IPS DF 19.7 (cell line): ENCODE results near the gene FMN2.

Experiments
- DNase-seq: peaks from one replicate; pipeline ENCODE4 v3.0.0-alpha.2; 2013; ENCODE audit warnings: low read depth, low spot score

Gene FMN2

DNA sequence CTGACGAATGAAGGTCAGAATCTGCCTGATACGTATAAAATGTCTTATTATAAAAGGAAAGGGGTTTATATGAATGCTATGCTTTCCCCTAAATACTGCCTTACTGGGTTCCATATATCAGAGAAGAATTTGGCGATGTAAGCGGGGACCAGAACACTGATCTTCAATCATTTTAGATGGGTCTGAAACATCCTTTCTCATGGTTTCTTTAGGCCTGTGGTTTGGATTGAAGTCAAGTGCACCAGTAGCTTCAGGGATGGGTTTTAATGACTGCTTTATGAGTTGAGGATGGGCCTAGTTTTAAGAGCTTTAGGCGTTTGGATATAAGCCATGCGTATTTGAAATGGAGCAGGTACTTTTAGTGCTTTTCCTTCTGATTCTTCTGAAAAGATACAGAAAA lies 6.9 kb downstream of the FMN2 start:
- DNase-seq: no peak

DNA sequence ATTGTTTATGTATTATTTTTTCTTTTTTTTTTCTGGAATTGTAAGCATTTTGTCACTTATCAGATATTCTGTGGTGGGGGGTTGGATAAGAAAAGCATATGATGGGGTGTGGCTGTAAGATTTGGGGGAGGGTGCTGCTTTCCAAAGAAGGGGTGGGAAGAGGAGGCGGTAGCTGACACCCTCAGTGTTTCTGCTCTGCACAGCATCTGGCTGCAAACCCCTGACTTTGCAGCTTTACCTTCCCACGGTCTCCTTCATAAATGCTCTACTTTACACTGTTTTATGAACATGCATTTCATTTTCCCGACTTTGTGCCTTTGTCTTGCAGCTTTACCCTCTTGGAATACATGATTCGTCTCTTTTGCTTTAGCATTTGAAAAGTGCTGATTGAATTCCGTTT lies 7.6 kb downstream of the FMN2 start:
- no peak for DNase-seq

DNA sequence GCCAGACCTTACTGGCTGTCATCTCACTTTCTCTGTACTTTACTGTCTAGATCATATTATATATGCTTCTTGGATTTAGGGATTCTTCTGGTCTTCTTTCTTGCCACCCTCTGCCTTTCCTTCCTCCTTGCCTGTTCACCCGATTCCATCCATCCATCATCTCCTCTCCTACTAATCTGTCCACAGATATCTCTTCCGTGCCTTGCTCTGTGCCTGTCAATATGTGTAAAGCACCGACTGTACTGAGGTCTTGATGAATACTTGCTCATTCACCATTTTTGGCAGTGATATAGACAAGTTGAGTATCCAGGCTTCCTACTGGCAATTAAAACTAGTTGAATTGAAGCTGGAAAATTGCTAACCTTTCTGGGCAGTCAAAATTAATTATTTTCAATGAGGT lies 8.1 kb downstream of the FMN2 start:
- no peak for DNase-seq

DNA sequence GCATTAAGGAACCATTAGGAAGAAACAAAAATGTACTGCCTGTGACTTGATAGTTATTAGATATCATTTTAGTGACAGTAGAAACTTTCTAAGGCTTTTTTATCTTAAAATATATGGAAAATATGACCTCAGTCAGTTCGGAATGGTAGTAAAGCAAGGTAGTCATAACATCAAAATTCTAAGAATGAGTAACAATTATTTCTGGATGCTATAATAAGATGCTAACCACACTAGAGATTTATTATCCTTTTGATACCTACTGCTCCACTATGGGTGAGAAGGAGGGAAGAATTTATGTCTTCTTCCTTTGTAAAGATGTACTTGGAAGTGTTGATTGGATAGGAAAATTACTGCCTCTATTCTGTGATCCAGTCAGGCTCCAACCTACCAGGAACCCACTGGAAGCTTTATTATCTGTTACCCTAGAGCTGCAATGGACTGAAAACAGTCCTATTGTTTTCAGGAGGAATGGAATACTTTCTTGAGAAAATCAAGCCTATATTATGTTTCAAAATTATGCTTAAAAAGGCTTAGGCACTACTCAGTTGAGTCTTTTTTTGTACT lies 8.8 kb downstream of the FMN2 start:
- no peak for DNase-seq

DNA sequence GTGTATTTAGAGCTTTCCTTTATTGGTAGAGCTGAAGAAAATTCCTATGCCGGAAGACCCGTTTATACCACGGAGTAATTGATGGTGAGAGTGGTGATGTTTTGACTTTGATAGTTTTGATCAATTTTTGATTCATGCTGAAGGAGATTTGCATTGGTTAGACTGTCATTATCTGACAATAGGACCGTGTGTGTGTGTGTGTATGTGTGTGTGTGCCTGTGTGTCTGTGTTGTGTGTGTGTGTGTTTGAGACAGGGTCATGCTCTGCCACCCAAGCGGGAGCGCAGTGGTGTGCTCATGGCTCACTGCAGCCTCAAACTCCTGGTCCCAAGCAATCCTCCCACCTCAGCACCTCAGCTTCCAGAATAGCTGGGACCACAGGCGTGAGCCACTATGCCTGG lies 9.6 kb downstream of the FMN2 start:
- no peak for DNase-seq

DNA sequence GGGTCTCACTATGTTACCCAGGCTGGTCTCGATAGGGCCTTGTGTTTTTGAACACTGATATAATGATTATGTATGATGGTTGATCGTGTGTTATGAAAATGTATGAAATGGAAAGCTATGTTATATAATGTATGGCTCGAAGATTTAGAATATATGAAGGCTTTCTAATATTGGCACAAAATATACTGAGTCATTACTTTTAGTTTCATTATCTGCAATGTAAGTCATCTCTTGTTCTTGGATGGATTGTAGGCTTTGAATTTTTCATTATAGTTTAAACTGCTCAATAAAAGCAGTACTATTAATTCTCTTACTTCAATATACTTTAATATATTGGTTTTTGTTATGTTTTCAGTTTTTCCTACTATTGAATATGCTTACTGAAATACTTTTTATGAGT lies 10.1 kb downstream of the FMN2 start:
- DNase-seq: no peak

DNA sequence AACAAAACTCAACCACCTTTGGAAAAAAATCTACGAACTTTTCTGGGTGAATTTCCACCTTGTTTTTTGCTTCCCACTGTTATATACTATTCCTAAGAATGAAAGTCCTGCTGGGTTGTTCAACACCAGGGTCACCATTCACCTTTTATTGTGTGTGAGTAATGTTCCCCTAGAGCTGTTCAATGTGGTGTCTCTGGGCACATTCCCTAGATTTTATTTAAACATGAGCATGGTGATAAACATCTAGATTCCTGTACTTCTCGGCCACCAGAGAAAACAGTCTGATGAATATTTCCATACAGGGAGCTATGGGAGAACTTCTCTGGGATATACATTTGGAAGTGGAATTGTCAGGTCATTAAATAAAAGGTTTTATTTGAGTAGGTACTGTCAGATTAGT lies 13.0 kb downstream of the FMN2 start:
- DNase-seq: no peak

DNA sequence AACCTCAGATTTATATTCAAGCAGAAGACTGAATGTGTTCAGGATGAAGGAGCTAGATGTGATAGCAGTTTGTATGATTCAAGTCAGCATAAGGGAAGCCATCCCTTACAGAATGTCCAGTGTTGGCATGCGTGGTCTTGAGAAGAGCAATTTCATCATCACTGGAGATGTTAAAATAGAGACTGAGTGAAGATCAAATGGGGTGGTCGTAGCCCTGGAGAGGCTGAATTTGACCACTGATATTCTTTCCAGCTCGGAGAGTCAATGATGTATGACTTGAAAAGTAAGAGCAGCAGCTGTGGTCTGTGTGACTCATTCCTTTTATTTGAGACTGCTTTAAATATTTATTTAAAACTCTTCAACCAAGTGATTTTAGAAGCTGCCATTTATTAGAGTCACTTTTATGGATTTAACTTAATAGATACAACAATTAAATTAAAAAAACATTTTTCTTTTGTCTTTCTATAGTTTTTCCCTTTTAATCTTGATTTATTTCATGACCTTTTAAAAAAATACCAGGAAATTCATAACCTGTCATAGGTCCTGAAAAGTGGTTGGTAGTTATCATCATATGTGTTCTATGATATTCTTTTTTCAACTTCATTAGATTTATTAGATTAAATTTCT lies 15.5 kb downstream of the FMN2 start:
- DNase-seq: no peak

DNA sequence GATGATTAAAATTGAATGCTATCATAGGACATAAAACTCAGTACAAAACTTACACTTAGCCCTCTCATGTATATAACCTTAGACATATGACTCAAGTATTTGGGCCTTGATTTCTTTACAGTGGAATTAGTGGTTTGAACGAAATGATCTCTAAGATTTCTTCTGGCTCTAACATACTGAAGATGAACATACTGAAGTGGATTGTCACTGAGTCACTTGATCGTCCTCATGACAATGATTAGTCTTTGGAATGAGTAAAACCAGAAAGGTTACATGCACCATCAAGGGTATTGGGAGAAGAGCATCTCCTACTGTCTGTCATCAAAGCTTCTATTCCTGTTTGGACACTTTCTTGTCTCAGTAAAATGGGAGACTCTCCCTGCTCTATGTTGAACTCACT lies 17.4 kb downstream of the FMN2 start:
- no peak for DNase-seq

DNA sequence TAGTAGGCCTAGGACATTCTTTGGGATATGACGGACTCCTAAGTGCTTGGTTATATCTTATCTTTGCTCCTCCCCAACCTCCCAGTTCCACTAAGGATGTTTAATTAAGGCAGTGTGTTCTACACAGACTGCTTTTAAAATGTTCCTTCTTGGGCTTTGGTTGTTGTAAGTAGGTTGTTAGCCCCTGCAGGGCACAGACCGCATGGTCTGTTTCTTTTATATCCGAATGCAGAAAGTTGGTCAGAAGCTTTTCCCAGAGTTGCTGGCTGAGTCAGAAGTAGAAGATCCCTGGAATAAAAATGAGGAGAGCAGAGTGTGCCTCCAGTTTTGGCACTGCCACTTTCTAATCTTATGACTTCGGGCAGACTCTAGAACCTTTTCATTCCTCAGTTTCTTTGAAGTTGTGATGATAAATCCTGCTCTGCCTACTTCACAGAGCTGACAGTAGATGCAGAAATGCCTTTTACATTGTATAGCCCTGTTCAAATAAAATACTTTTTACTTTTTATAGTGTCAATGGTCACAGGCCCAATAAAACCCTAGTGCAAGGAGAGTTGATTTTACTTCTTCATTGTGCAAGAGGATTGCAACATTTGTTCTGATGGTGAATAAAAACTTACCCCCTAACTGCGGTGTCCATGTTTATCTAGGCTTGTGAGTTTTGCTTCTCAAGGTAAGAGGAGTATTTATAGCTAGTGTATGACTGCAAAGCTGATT lies 18.4 kb downstream of the FMN2 start:
- DNase-seq: no peak

DNA sequence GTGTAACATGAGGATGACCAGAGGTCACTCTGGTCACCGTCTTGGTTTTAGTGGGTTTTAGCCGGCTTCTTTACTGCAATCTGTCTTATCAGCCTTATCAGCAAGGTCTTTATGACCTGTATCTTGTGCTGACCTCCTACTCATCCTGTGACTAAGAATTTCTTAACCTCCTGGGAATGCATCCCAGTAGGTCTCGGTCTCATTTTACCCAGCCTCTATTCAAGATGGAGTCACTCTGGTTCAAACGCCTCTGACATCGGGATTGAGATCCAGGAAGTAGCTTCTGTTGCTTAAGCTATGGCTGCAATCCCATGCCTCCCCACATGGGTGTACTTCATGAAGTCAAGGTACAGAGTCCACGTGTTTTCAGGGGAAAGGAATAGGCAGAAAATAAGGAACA lies 19.9 kb downstream of the FMN2 start:
- no peak for DNase-seq

DNA sequence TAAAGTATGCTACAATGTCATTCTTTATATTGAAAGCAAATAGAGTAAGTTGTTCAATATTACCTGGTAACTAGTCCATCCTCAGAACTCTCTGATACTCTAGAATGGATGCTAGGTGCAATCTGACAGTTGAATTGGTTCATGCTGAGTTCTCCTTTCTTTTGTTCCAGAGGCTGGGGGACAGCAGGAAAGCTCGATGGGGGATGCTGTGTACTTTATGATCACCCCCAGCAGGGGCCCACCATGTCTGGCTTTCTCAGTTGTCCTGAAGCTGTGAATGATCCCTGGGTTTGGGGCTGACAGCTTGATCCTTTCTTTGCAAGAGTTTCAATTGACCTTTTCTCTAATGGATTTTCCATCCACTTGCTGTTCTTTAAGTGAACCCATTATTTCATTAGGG lies 22.5 kb downstream of the FMN2 start:
- no peak for DNase-seq

DNA sequence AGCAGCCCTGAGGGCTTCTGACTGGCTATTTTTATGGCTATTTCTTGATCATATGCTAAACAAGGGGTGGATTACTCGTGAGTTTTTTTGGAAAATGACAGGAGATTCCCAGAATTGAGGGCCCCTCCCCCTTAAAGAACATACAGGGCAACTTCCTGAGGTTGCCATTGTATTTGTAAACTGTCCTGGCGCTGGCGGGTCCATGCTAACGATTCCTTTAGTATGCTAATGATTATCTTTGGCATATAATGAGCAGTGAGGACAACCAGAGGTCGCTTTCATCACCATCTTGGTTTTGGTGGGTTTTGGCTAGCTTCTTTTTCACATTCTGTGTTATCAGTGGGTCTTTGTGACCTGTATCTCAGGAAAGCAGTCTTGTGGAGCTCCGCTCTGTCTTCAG lies 24.1 kb downstream of the FMN2 start:
- DNase-seq: no peak

DNA sequence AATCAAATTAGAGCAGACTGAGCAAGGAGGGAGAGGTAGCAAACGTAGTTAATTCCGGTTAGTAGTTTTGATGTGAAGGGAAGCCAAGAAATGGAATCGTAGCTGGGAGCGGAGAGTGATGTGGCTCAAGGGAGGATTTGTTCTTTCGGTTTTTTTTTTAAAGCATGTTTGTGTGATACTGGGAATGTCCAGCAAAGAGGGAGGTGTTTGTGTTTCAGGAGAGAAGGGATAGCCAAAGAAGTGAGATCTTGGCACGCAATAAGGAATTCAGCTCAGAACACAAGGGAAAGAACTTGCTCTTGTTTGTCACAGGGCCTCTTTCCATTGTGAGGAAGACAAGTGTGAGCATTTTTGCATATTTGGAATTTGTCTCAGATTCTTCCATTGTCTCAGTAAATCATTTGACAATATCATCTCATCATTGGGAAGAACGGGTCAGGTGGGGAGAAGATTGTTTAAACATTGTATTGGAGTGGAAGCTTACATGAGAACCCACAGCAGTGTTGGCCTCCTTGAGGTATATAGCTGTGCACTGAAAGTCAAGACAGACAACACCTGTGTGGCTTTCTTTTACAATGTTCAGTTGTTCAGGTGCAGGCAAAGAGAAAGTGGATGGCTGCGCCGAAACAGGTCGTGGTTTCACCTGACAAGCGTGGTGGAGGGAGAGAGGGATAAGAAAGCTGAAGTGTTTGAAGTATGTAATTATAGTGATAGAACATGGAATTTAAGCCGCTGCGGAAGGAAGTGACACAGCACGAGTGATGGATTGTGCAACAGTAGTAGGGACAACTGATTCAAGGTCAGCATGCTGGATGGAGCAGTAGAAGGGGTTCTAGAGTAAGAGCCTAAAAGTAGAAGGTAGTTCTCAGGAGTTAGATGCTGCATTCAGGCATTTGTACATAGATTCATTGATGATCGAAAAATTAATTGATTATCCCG lies 25.4 kb downstream of the FMN2 start:
- no peak for DNase-seq

DNA sequence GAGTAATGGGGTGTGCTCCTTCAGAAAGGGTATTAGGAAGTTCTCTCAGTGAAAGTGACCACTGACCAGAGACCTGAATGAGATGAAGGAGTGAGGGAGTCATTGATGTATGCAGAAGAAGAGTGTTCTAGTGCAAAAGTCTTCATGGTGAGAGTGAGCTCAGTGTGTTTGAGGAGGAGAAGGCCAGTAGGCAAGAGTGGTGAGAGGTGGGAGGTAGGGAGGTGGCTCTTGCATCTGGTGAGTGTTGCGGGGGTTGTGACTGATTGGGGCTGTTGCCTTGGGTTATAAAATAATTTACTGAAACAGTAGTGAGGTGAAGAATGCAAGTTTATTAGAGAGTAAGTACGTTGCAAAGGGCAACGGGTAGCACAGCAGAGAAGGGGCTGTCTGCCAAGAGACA lies 26.2 kb downstream of the FMN2 start:
- DNase-seq: no peak

DNA sequence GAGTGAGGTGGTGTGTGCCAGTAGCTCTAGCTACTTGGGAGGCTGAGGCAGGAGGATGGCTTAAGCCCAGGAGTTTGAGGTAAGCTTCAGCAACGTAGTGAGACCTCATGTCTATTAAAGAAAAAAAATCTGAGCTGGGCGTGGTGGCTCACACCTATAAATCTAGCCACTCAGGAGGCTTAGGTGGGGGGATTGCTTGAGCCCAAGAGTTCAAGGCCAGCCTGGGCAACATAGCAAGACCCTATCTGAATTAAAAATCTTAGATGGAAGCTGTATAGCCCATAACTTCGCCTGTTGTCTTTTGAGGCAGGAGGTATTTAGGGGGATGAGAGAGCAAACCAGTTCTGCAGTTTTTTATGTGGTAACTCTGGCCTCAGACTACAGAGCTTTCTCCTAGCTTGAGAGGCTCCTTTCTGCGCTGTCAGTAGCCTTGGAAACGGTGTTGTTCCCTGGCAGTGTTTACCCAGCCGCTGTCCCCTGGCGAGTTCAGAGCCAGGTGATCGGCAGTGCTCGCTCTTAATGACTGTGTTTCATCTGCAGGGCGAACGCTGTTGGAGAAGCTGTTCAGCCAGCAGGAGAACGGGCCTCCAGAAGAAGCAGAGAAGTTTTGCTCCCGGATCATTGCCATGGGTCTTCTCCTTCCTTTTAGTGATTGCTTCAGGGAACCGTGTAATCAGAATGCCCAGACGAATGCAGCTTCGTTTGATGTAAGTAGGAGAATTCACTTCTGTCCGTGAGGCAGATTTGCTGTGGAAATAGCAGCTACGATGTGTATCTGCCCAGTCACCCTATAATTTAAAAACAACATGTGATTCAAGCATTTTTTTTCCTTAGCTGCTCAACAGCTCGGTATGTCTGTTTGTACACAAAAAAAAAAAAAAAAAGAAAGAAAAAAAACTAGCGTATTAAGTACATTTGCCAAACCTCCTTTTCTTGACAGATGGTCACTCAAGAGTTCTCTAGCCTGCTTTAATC lies 31.2 kb downstream of the FMN2 start:
- no peak for DNase-seq

DNA sequence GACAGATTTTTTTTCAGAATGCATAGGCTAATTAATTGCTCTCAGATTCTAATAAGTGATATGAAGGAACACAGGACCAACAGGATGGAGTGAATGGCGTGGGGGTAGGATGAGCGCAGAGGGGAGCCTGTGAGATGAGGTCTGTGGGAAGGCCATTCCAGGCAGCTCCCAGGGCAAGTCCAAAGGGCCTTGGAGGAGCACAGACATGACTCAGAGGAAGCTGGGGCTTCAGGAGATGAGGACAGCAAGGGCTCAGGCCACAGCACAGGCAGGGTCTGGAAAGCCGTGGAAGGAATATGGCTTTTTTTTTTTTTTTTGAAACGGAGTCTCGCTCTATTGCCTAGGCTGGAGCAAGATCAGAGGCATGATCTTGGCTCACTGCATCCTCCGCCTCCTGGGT lies 35.1 kb downstream of the FMN2 start:
- no peak for DNase-seq

DNA sequence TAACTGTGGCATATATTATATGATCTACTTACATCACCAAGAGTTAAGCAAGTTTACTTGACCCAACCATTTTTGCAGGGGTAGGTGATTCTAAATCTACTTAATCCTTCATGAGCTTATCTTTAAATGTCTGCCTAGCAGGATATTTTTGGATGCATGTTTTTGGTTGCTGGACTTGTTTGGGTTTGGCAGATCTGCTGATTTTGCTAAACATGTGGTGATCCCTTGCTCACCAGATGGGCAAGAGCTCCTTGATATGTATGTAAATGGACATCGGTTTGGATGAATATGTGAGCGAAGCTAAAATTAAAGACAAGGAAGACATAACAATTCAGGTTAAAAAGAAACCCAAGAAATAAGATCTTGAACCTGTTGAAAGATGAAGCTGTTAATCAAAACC lies 36.7 kb downstream of the FMN2 start:
- DNase-seq: no peak

DNA sequence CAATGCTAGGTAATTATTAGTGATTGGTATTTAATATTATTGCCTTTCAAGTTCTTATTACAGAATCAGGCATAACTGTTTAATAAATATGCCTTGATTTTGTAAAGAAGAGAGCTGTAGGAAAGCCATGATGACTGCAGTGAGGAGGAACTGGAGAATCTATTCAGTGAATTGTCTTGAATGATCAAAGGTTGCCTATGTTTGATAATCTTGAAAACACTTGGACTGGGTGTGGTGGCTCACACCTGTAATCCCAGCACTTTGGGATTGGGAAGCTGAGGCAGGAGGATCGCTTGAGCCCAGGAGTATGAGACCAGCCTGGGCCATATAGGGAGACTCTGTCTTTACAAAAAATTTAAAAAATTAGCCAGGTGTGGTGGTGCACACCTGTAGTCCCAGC lies 42.4 kb downstream of the FMN2 start:
- no peak for DNase-seq

DNA sequence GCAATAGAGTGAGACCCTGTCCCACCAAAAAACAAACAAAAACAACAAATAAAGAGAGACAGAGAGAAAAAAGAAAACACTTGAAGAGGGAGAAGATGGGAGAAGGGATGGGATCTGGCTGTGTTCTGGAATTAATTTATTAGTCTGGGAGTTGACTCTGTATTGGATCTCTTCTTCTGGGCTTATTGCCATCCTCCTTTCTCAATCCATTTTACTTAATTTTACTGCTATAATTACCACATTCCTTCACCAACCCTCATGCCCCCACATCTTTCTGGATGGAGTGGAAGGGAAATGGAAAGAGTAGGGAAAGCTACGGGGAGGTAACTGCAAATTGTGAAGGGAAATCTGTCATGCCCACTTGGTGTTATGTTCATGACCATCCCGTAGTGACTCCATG lies 42.9 kb downstream of the FMN2 start:
- no peak for DNase-seq

DNA sequence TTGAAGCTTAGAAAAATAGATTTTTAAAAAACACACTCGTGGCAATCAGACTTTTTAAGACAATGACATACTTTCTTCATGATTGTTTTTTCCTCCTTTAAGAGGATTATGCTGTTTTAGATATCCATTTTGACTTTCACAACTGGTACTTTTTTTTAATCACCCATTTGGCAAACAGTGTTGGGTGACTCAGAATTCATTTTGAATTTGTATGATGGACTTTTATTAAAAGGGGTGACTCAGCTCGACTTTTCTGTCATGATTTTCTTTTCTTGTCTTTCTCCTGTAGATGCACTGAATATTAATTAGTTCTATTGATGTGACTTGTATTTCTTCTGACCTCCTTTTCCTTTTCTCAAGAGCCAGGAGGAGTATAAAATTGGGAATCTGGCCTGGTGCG lies 44.7 kb downstream of the FMN2 start:
- DNase-seq: no peak
